ENCODE data around the gene IL1RAPL1.

DNA sequence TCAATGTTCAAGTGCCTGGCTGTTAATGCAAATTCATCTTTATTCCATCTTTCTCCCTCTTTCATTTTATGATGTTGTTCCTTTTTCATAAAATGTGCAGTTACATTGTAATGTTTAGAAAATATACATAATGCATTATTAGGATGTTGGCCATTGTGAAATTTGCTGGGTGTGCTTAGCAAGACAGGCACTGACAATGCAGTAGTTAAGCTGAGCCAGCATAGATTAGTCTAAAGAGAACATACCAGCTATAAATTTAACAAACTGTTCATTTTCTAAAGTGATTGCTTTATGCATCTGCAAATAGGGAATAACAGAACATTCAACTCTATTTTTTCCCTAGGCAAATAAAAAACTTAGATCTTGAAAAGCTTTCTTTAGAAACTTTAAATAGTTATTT lies 436.0 kb downstream of the IL1RAPL1 start:
- TF ChIP-seq, protein P1, sequence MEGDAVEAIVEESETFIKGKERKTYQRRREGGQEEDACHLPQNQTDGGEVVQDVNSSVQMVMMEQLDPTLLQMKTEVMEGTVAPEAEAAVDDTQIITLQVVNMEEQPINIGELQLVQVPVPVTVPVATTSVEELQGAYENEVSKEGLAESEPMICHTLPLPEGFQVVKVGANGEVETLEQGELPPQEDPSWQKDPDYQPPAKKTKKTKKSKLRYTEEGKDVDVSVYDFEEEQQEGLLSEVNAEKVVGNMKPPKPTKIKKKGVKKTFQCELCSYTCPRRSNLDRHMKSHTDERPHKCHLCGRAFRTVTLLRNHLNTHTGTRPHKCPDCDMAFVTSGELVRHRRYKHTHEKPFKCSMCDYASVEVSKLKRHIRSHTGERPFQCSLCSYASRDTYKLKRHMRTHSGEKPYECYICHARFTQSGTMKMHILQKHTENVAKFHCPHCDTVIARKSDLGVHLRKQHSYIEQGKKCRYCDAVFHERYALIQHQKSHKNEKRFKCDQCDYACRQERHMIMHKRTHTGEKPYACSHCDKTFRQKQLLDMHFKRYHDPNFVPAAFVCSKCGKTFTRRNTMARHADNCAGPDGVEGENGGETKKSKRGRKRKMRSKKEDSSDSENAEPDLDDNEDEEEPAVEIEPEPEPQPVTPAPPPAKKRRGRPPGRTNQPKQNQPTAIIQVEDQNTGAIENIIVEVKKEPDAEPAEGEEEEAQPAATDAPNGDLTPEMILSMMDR (IDR thresholded peaks at IDR 0.05) = no peak
- no peak for TF ChIP-seq POLR2A (IDR thresholded peaks at IDR 0.05)
